GM21423 (cell line): ENCODE data around the gene SLC25A12.

Source experiments
- ATAC-seq: cut with Tn5 transposase; IDR thresholded peaks from one replicate; pipeline ENCODE4 v1.9.1; 2021; ENCODE audit warnings: mild to moderate bottlenecking, moderate library complexity; ENCODE audit not compliant: unreplicated experiment

SLC25A12 gene

GRCh38 chr2:171735991-171736710 is 157.9 kb downstream of the SLC25A12 start:
- ATAC-seq = no peak
